ENCODE measurements around the gene HIGD1A.

GRCh38 chr3:42838571-42838970, 34.3 kb upstream of the HIGD1A start:
- TF ChIP-seq CTCF (IDR thresholded peaks at IDR 0.05) (no peak), POLR2A (IDR thresholded peaks at IDR 0.05) (no peak)

Measured in vagina (tissue), 2 donors.